ENCODE results near the gene VPS39. TPM values are rescaled to one million over a fixed set of nuclear protein-coding genes. Genes with fewer than 3 reads are reported as not detected.
A peak's percentile ranks its signal among the peaks of the same experiment; 100 is the strongest.

The VPS39 gene
- total and polyA plus RNA-seq, 2 of the 13 experiments (the other 11 are each of a cell fraction or from before 2014, with no cell fraction given), result 22.9 to 32.0 TPM

DNA sequence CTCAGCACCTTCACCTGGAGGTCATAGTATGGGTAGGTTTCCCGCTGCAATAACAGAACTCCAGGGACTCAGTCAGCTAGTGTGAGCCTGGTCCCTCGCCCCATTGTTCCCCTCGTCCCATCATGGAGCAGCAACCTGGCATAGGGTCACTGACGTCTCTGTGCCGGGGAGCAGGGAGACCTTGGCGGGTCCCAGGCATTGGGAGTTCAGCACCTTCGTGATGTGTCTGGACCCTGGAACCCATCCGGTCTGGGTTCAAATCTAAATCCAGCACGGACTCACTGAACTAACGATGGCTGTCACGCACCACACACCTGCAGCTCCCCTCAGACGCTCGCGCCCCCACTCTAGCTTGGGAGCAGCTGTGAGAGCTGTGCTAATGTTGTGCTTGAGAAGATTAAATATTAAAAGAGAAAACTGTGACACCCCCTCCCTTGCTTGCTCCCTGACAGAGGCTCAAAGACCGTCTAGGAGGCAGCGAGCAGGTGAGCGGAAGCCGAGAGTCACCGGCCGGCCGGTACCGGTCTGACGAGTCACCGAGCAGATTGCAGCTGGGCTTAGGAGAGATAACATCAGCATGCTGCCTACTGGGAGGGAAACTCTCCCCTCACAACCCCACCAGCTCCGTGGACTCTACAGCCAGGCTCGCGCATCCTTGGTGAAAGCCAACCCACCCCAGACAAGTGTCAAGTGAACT is 52.4 kb downstream of the VPS39 start:
- 3% methylated on average over 12 of the region's 27 CpGs for WGBS (ENCODE audit: low lambda C conversion rate)
- Histone ChIP-seq H3K79me2 (ENCODE audit: insufficient read depth, low read length) (no peaks in the 10 kb centered on the region), H3K9me3 (ENCODE audit: low read length) (no peaks in the 10 kb centered on the region), H4K20me1 (ENCODE audit: insufficient read depth, low read length) (no peaks in the 10 kb centered on the region), H3K27ac (ENCODE audit: extremely low read length, insufficient read depth, low read length) (no peak overlapping the region), H3K4me1 (ENCODE audit: insufficient read depth, low read length) (peaks cover 39% of the 10 kb centered on the region), H3K36me3 (replicated peaks in 1 of 2; ENCODE audit: control insufficient read depth in 1 of 2, insufficient read depth in 2 of 2, low read length in 2 of 2) (peaks cover 2 to 16% of the 10 kb centered on the region in 2 experiments; a peak in 4 of 5 replicates), H3K4me3 (replicated peaks in 1 of 3; ENCODE audit: insufficient read depth in 1 of 3, low read depth in 2 of 3, low read length in 3 of 3) (peak overlapping the region in 2 of 3 experiments; percentile 12 to 57; a peak in 1 of 6 replicates), H3K9ac (ENCODE audit: insufficient read depth, low read depth, low read length) (no peak overlapping the region), H2AFZ (ENCODE audit: low read length) (no peak overlapping the region), H3K27me3 (ENCODE audit: control insufficient read depth in 1 of 2, insufficient read depth in 2 of 2, low read length in 2 of 2) (peaks cover 1 to 14% of the 10 kb centered on the region in 2 experiments; a peak in 4 of 5 replicates), H3K4me2 (ENCODE audit: low read depth, low read length) (peak overlapping the region; percentile 72)
- ChIA-PET POLR2A (interaction anchor here (1.1 kb wide), 1 partner anchor 17 kb away, joined by 4 read pairs; no protein-coding TSS in a partner anchor), CTCF (ENCODE audit: low intra/inter-chr PET ratio, low total read pairs) (no interaction called here)
- in situ Hi-C loops (cut with HindIII; ENCODE audit: extremely low pct_ligation_motif_present, low pct_unique_long_range_greater_than_20kb), result no loop called here
- DNase-seq (ENCODE audit: low spot score) (no peak), FAIRE-seq (no peak), ATAC-seq (peak; percentile 52)
- no TSS peak for BruUV-seq (replicated peaks)
- no peak for TF ChIP-seq ZNF446 (CRISPR knock-in tag; IDR thresholded peaks at IDR 0.05)
- TF ChIP-seq PITX1 (CRISPR knock-in tag; IDR thresholded peaks at IDR 0.05), result 0 out of 2 replicates have a peak, but pooled peaks have one; percentile 26
- TF ChIP-seq, protein P1, sequence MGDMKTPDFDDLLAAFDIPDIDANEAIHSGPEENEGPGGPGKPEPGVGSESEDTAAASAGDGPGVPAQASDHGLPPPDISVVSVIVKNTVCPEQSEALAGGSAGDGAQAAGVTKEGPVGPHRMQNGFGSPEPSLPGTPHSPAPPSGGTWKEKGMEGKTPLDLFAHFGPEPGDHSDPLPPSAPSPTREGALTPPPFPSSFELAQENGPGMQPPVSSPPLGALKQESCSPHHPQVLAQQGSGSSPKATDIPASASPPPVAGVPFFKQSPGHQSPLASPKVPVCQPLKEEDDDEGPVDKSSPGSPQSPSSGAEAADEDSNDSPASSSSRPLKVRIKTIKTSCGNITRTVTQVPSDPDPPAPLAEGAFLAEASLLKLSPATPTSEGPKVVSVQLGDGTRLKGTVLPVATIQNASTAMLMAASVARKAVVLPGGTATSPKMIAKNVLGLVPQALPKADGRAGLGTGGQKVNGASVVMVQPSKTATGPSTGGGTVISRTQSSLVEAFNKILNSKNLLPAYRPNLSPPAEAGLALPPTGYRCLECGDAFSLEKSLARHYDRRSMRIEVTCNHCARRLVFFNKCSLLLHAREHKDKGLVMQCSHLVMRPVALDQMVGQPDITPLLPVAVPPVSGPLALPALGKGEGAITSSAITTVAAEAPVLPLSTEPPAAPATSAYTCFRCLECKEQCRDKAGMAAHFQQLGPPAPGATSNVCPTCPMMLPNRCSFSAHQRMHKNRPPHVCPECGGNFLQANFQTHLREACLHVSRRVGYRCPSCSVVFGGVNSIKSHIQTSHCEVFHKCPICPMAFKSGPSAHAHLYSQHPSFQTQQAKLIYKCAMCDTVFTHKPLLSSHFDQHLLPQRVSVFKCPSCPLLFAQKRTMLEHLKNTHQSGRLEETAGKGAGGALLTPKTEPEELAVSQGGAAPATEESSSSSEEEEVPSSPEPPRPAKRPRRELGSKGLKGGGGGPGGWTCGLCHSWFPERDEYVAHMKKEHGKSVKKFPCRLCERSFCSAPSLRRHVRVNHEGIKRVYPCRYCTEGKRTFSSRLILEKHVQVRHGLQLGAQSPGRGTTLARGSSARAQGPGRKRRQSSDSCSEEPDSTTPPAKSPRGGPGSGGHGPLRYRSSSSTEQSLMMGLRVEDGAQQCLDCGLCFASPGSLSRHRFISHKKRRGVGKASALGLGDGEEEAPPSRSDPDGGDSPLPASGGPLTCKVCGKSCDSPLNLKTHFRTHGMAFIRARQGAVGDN (CRISPR knock-in tag; IDR thresholded peaks at IDR 0.05), result peak; percentile 34; the same call in 1 of the 2 replicates
- TF ChIP-seq, protein P2, sequence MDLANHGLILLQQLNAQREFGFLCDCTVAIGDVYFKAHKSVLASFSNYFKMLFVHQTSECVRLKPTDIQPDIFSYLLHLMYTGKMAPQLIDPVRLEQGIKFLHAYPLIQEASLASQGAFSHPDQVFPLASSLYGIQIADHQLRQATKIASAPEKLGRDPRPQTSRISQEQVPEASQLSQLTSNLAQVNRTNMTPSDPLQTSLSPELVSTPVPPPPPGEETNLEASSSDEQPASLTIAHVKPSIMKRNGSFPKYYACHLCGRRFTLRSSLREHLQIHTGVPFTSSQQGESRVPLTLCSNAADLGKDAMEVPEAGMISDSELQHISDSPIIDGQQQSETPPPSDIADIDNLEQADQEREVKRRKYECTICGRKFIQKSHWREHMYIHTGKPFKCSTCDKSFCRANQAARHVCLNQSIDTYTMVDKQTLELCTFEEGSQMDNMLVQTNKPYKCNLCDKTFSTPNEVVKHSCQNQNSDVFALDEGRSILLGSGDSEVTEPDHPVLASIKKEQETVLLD (CRISPR knock-in tag; IDR thresholded peaks at IDR 0.05; ENCODE audit: low read depth), result no peak
- TF ChIP-seq MYC (CRISPR knock-in tag; IDR thresholded peaks at IDR 0.05; ENCODE audit: borderline replicate concordance), result 0 out of 2 replicates have a peak, but pooled peaks have one; percentile 12
- TF ChIP-seq ZNF329 (CRISPR knock-in tag; IDR thresholded peaks at IDR 0.05; ENCODE audit: low read depth), result no peak
- TF ChIP-seq, protein P3, sequence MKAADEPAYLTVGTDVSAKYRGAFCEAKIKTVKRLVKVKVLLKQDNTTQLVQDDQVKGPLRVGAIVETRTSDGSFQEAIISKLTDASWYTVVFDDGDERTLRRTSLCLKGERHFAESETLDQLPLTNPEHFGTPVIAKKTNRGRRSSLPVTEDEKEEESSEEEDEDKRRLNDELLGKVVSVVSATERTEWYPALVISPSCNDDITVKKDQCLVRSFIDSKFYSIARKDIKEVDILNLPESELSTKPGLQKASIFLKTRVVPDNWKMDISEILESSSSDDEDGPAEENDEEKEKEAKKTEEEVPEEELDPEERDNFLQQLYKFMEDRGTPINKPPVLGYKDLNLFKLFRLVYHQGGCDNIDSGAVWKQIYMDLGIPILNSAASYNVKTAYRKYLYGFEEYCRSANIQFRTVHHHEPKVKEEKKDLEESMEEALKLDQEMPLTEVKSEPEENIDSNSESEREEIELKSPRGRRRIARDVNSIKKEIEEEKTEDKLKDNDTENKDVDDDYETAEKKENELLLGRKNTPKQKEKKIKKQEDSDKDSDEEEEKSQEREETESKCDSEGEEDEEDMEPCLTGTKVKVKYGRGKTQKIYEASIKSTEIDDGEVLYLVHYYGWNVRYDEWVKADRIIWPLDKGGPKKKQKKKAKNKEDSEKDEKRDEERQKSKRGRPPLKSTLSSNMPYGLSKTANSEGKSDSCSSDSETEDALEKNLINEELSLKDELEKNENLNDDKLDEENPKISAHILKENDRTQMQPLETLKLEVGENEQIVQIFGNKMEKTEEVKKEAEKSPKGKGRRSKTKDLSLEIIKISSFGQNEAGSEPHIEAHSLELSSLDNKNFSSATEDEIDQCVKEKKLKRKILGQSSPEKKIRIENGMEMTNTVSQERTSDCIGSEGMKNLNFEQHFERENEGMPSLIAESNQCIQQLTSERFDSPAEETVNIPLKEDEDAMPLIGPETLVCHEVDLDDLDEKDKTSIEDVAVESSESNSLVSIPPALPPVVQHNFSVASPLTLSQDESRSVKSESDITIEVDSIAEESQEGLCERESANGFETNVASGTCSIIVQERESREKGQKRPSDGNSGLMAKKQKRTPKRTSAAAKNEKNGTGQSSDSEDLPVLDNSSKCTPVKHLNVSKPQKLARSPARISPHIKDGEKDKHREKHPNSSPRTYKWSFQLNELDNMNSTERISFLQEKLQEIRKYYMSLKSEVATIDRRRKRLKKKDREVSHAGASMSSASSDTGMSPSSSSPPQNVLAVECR (CRISPR knock-in tag; IDR thresholded peaks at IDR 0.05; ENCODE audit: borderline replicate concordance), result peak; percentile 38; the same call in 1 of the 2 replicates
- TF ChIP-seq NKX3-1 (CRISPR knock-in tag; IDR thresholded peaks at IDR 0.05), result no peak
- no peak for TF ChIP-seq ATM (IDR thresholded peaks at IDR 0.05; ENCODE audit: borderline replicate concordance)
- peak; percentile 18; the same call in 1 of the 2 replicates for TF ChIP-seq ETV5 (CRISPR knock-in tag; IDR thresholded peaks at IDR 0.05; ENCODE audit: borderline replicate concordance)
- TF ChIP-seq ZNF589 (CRISPR knock-in tag; conservative IDR thresholded peaks at IDR 0.05), result no peak
- no peak for TF ChIP-seq FOXC1 (CRISPR knock-in tag; IDR thresholded peaks at IDR 0.05; ENCODE audit: borderline replicate concordance)
- intact Hi-C loops (cut with micrococcal nuclease; ENCODE audit: unreplicated experiment), result no loop called here

All from HepG2 (cell line).